Measurements from ENCODE around the gene HIBCH.

HIBCH gene

GRCh38 chr2:190156530-190157212 is 163.0 kb downstream of the HIBCH start:
- no peak for DNase-seq (ENCODE audit: low spot score)

All from cerebellar cortex (tissue), 1 donor.